ENCODE measurements around the gene DLG3. TPM values are rescaled to one million over a fixed set of nuclear protein-coding genes. Genes with fewer than 3 reads are reported as not detected.

Gene DLG3
- total RNA-seq, 1 experiment from 2014 or later: 48.4 TPM

GRCh38 chrX:70554948-70555347 is 110.3 kb downstream of the DLG3 start (continued):
- TF ChIP-seq SRF (IDR thresholded peaks at IDR 0.05; ENCODE audit: low read depth) (no peak), FOSL1 (IDR thresholded peaks at IDR 0.05; ENCODE audit: low read depth) (no peak)

Other genes starting within 250 kb of the DLG3 start
- gene AWAT1, start 210.2 kb upstream of the DLG3 start, total RNA-seq (2021; ENCODE audit: unreplicated experiment): not detected
- gene P2RY4, start 184.6 kb upstream of the DLG3 start, total RNA-seq (2021; ENCODE audit: unreplicated experiment): not detected
- gene ARR3, start 176.5 kb upstream of the DLG3 start, total RNA-seq (2021; ENCODE audit: unreplicated experiment): not detected
- gene RAB41, start 162.7 kb upstream of the DLG3 start, total RNA-seq (2021; ENCODE audit: unreplicated experiment): not detected
- 29.6 TPM for gene PDZD11, start 154.9 kb upstream of the DLG3 start, total RNA-seq (2021; ENCODE audit: unreplicated experiment)
- 40.3 TPM for gene KIF4A, start 154.7 kb upstream of the DLG3 start, total RNA-seq (2021; ENCODE audit: unreplicated experiment)
- gene GDPD2, start 21.5 kb upstream of the DLG3 start, total RNA-seq (2021; ENCODE audit: unreplicated experiment): not detected